HCT116 (cell line): ENCODE data around the gene EIF4G3. TPM values are rescaled to one million over a fixed set of nuclear protein-coding genes. Genes with fewer than 3 reads are reported as not detected.

ENCODE experiments used
- ATAC-seq: fragments of 200-7000 bp; cut with Tn5 transposase; 2 replicates; pipeline ENCODE4 v1.9.1; 2020; ENCODE audit warnings: mild to moderate bottlenecking, moderate library complexity
- BruUV-seq: library from RNA; stranded (reverse); fragments of 400-500 nt; replicated peaks from 2 replicates; lab custom pipeline; 2021; lab: Mats Ljungman, UMichigan
- CTCF ChIA-PET: fragments of 300-600 bp; sonication (Branson Sonifier 250); formaldehyde crosslinking; loops from one replicate; lab custom pipeline; 2021; ENCODE audit warnings: antibody characterized with exemption; lab: Charles Lee
- POLR2A ChIA-PET: fragments of 300-600, 350-600 bp; sonication (Branson Sonifier 250); formaldehyde crosslinking; loops from one replicate; lab custom pipeline; 2021; ENCODE audit warnings: antibody characterized with exemption; lab: Charles Lee
- RAD21 ChIA-PET, 2 experiments: fragments of 300-600 bp; sonication (Branson Sonifier 250); formaldehyde crosslinking; loops; one replicate each; lab custom pipeline; 2023; ENCODE audit warnings: low total read pairs in 2 of 2; ENCODE audit not compliant: uncharacterized antibody in 2 of 2, unreplicated experiment in 2 of 2, low non-redundant PET in 1 of 2; lab: Charles Lee
- DNase-seq: peaks from one replicate; pipeline ENCODE4 v3.0.0-alpha.2; 2010; ENCODE audit warnings: low read depth, low spot score
- H2AFZ ChIP-seq: fragments of 200-600 bp; shearing (Covaris generic), sonication (generic); 2 replicates; pipeline ENCODE4 v1.6.1; 2017; ENCODE audit warnings: low read depth, mixed run types, mixed read lengths, antibody characterized with exemption, low read length; ENCODE audit not compliant: poor library complexity, severe bottlenecking
- H3K27ac ChIP-seq: 2 replicates; pipeline ENCODE4 v1.5.1; 2012; ENCODE audit warnings: low read depth, low read length
- H3K27me3 ChIP-seq: fragments of 200-600 bp; sonication (generic); 2 replicates; pipeline ENCODE4 v1.6.1; 2016; ENCODE audit warnings: mixed run types, low read length, mixed read lengths; ENCODE audit not compliant: insufficient read depth
- H3K36me3 ChIP-seq, 2 experiments: fragments of 200-500 bp in 1 of 2; fragments of 200-600 bp in 1 of 2; sonication (Bioruptor generic) in 1 of 2; sonication (generic) in 1 of 2; 2 replicates each; pipeline versions ENCODE4 v1.5.1 to v1.6.1; 2014 to 2016; ENCODE audit warnings: low read length in 2 of 2, inconsistent platforms in 1 of 2, mixed read lengths in 1 of 2, mixed run types in 1 of 2; ENCODE audit not compliant: insufficient read depth in 2 of 2, control insufficient read depth in 1 of 2
- H3K4me1 ChIP-seq, 2 experiments: fragments of 200-600 bp in 1 of 2; sonication (generic) in 1 of 2; 2 replicates each; pipeline versions ENCODE4 v1.5.1 to v1.6.1; 2012 to 2017; ENCODE audit warnings: low read length in 2 of 2, inconsistent platforms in 1 of 2, mild to moderate bottlenecking in 1 of 2, mixed read lengths in 1 of 2, mixed run types in 1 of 2, moderate library complexity in 1 of 2; ENCODE audit not compliant: insufficient read depth in 2 of 2, control insufficient read depth in 1 of 2
- H3K4me2 ChIP-seq: fragments of 200-600 bp; sonication (generic); 2 replicates; pipeline ENCODE4 v1.6.1; 2017; ENCODE audit warnings: mixed run types, low read length, mixed read lengths
- H3K4me3 ChIP-seq, 2 experiments: fragments of 200-600 bp in 1 of 2; sonication (generic) in 1 of 2; replicated peaks in 1 of 2; 2 replicates each; pipeline ENCODE4 v1.5.1; 2011 to 2016; ENCODE audit warnings: low read length in 2 of 2, control low read depth in 1 of 2, low read depth in 1 of 2, mild to moderate bottlenecking in 1 of 2, mixed read lengths in 1 of 2, mixed run types in 1 of 2
- H3K79me2 ChIP-seq: fragments of 200-600 bp; sonication (generic); 2 replicates; pipeline ENCODE4 v1.6.1; 2017; ENCODE audit warnings: mild to moderate bottlenecking, mixed run types, low read length, moderate library complexity, mixed read lengths; ENCODE audit not compliant: insufficient read depth
- H3K9ac ChIP-seq: fragments of 200-600 bp; sonication (generic); 2 replicates; pipeline ENCODE4 v1.6.1; 2016; ENCODE audit warnings: low read length, mixed read lengths
- H3K9me2 ChIP-seq: fragments of 200-600 bp; sonication (generic), shearing (Covaris generic); 2 replicates; pipeline ENCODE4 v1.6.1; 2017; ENCODE audit warnings: mixed run types, mild to moderate bottlenecking, moderate library complexity; ENCODE audit not compliant: insufficient read depth
- H3K9me3 ChIP-seq, 2 experiments: fragments of 200-500 bp in 1 of 2; fragments of 200-600 bp in 1 of 2; sonication (Bioruptor generic) in 1 of 2; sonication (generic) in 1 of 2; 2 replicates each; pipeline ENCODE4 v1.6.1; 2014 to 2017; ENCODE audit warnings: low read length in 2 of 2, mixed read lengths in 2 of 2, inconsistent platforms in 1 of 2, low read depth in 1 of 2, mild to moderate bottlenecking in 1 of 2, mixed run types in 1 of 2, moderate library complexity in 1 of 2; ENCODE audit not compliant: control insufficient read depth in 1 of 2, insufficient read depth in 1 of 2
- H4K20me1 ChIP-seq: fragments of 200-600 bp; sonication (generic), shearing (Covaris generic); 2 replicates; pipeline ENCODE4 v1.6.1; 2017; ENCODE audit warnings: mixed run types, mild to moderate bottlenecking, moderate library complexity; ENCODE audit not compliant: insufficient read depth
- ATF3 ChIP-seq: IDR thresholded peaks from 2 replicates; pipeline ENCODE4 v1.6.1; 2012
- CBX3 ChIP-seq: IDR thresholded peaks from 2 replicates; pipeline ENCODE4 v1.6.1; 2012; ENCODE audit warnings: low read depth
- CEBPB ChIP-seq: IDR thresholded peaks from 2 replicates; pipeline ENCODE4 v1.6.1; 2012; ENCODE audit warnings: low read depth
- EGR1 ChIP-seq: IDR thresholded peaks from 2 replicates; pipeline ENCODE4 v1.6.1; 2012; ENCODE audit warnings: low read depth
- ELF1 ChIP-seq: IDR thresholded peaks from 2 replicates; pipeline ENCODE4 v1.6.1; 2012; ENCODE audit warnings: low read depth, borderline replicate concordance
- EZH2 ChIP-seq: fragments of 200-600 bp; sonication (generic); IDR thresholded peaks from 2 replicates; pipeline ENCODE4 v1.6.1; 2017; ENCODE audit warnings: antibody characterized with exemption, mixed run types
- EZH2phosphoT487 ChIP-seq: fragments of 200-600 bp; IDR thresholded peaks from 2 replicates; pipeline ENCODE4 v1.6.1; 2018; ENCODE audit warnings: antibody characterized with exemption, borderline replicate concordance
- JUND ChIP-seq: IDR thresholded peaks from 2 replicates; pipeline ENCODE4 v1.6.1; 2012
- POLR2AphosphoS5 ChIP-seq: IDR thresholded peaks from 2 replicates; pipeline ENCODE4 v1.6.1; 2011; ENCODE audit warnings: mild to moderate bottlenecking, low read depth, low read length, moderate library complexity
- RAD21 ChIP-seq: IDR thresholded peaks from 2 replicates; pipeline ENCODE4 v1.6.1; 2012; ENCODE audit warnings: low read depth, mild to moderate bottlenecking
- REST ChIP-seq: IDR thresholded peaks from 2 replicates; pipeline ENCODE4 v1.6.1; 2012; ENCODE audit warnings: low read depth
- SIN3A ChIP-seq: IDR thresholded peaks from 2 replicates; pipeline ENCODE4 v1.6.1; 2012; ENCODE audit warnings: low read depth
- SP1 ChIP-seq: IDR thresholded peaks from 2 replicates; pipeline ENCODE4 v1.6.1; 2012; ENCODE audit warnings: low read depth
- SRF ChIP-seq: IDR thresholded peaks from 2 replicates; pipeline ENCODE4 v1.6.1; 2012; ENCODE audit warnings: low read depth
- TCF7L2 ChIP-seq: IDR thresholded peaks from 2 replicates; pipeline ENCODE4 v1.7.0; 2011; ENCODE audit warnings: borderline replicate concordance, inconsistent platforms; ENCODE audit not compliant: insufficient read depth, insufficient read length; ENCODE audit errors: extremely low read depth
- ZBTB33 ChIP-seq: IDR thresholded peaks from 2 replicates; pipeline ENCODE4 v1.6.1; 2011; ENCODE audit warnings: mild to moderate bottlenecking, low read length, moderate library complexity; ENCODE audit not compliant: insufficient replicate concordance; ENCODE audit errors: extremely low read depth
- ZFX ChIP-seq: fragments of 450-650 bp; IDR thresholded peaks from 2 replicates; pipeline ENCODE4 v1.6.1; 2017
- ZNF274 ChIP-seq: fragments of 200-500 bp; sonication (Bioruptor generic); IDR thresholded peaks from 2 replicates; pipeline ENCODE4 v1.6.1; 2014; ENCODE audit warnings: mild to moderate bottlenecking, low read depth, low read length, inconsistent platforms
- intact Hi-C: fragments of 100-400 bp; cut with micrococcal nuclease; formaldehyde crosslinking; loops from 2 replicates; pipeline ENCODE4 v1.10.0; 2022
- total RNA-seq: library from RNA; stranded (reverse); gene quantifications from one replicate; pipeline ENCODE4 v1.2.1, GENCODE V29; 2021; ENCODE audit not compliant: unreplicated experiment
- TF ChIP-seq, protein P1 (sequence below): IDR thresholded peaks from 2 replicates; pipeline ENCODE4 v1.6.1; 2012

The EIF4G3 gene
- total RNA-seq, 1 experiment from 2014 or later, result 40.1 TPM

DNA sequence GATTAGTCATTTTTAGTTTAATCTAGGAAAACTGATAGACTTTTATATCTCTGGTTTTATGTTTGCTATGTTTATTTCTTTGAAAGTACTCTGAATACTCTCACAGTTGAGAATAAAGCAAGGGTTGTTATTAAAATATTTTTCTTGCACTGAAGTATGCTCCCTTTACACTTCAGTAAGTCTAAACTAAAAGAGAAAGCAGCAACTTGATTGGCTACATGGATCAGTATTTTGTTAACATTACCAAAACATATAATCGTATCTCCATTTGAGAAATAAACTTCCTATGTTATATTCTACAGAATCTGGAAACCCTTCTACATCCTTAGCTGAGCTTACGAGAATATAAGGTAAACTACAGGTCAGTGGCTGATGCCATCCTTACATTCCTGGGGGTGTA lies 240.1 kb downstream of the EIF4G3 start:
- Histone ChIP-seq H3K9ac (no peak overlapping the region), H3K9me2 (no peaks in the 10 kb centered on the region), H3K4me3 (no peak overlapping the region), H3K79me2 (no peaks in the 10 kb centered on the region), H3K9me3 (no peaks in the 10 kb centered on the region), H3K27ac (no peak overlapping the region), H3K4me1 (no peaks in the 10 kb centered on the region), H3K4me2 (no peak overlapping the region), H3K27me3 (no peaks in the 10 kb centered on the region), H3K36me3 (no peaks in the 10 kb centered on the region), H4K20me1 (no peaks in the 10 kb centered on the region), H2AFZ (no peak overlapping the region)
- TF ChIP-seq TCF7L2 (no peak), RAD21 (no peak), CEBPB (no peak), EGR1 (no peak), SRF (no peak), SIN3A (no peak), ZBTB33 (no peak), EZH2phosphoT487 (no peak), JUND (no peak), CBX3 (no peak), ATF3 (no peak), ZNF274 (no peak), POLR2AphosphoS5 (no peak), SP1 (no peak), ELF1 (no peak), EZH2 (no peak), ZFX (no peak), REST (no peak)
- TF ChIP-seq, protein P1, sequence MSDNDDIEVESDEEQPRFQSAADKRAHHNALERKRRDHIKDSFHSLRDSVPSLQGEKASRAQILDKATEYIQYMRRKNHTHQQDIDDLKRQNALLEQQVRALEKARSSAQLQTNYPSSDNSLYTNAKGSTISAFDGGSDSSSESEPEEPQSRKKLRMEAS, result no peak
- ATAC-seq, result no peak
- BruUV-seq, result no TSS peak
- ChIA-PET POLR2A (no interaction called here), RAD21 (no interaction called here), CTCF (no interaction called here)
- DNase-seq, result no peak
- intact Hi-C loops, result no loop called here
